HG02588 (cell line): ENCODE results near the gene BUB1B.
"Not testable (repeated sequence)": the region's sequence is repeated elsewhere in the genome, so short reads cannot be mapped to it uniquely, and the experiment has no call there.

Experiments used
- ATAC-seq: cut with Tn5 transposase; IDR thresholded peaks from one replicate; pipeline ENCODE4 v1.9.1; 2021; ENCODE audit warnings: mild to moderate bottlenecking, moderate library complexity; ENCODE audit not compliant: unreplicated experiment

Gene BUB1B

GRCh38 chr15:40160689-40161688 lies at the start of gene BUB1B:
Gene BUB1B, plus strand, starts transcription at chr15:40161069. Its CDS starts 152 bp downstream, at chr15:40161221.
- peak; percentile 77 for ATAC-seq

GRCh38 chr15:40111888-40112287 lies 49.0 kb upstream of the BUB1B start:
- no peak for ATAC-seq

GRCh38 chr15:40112789-40113188 lies 48.1 kb upstream of the BUB1B start:
- ATAC-seq: no peak

GRCh38 chr15:40114218-40114617 lies 46.7 kb upstream of the BUB1B start:
- no peak for ATAC-seq

GRCh38 chr15:40115106-40115505 lies 45.8 kb upstream of the BUB1B start:
- not testable (repeated sequence) for ATAC-seq

GRCh38 chr15:40115670-40116093 lies 45.2 kb upstream of the BUB1B start:
- ATAC-seq: peak; percentile 89

- no peak for ATAC-seq
These were observed 42.4 kb upstream of the BUB1B start for GRCh38 chr15:40118473-40118872.

GRCh38 chr15:40121911-40122638 lies 38.8 kb upstream of the BUB1B start:
- ATAC-seq: no peak

- not testable (repeated sequence) for ATAC-seq
These were observed 37.9 kb upstream of the BUB1B start for GRCh38 chr15:40122989-40123388.

- ATAC-seq: not testable (repeated sequence)
These were observed 37.0 kb upstream of the BUB1B start for GRCh38 chr15:40123863-40124262.

- not testable (repeated sequence) for ATAC-seq
These were observed 36.5 kb upstream of the BUB1B start for GRCh38 chr15:40124333-40124732.

- not testable (repeated sequence) for ATAC-seq
These were observed 36.0 kb upstream of the BUB1B start for GRCh38 chr15:40124807-40125285.

- no peak for ATAC-seq
These were observed 34.9 kb upstream of the BUB1B start for GRCh38 chr15:40125950-40126349.

GRCh38 chr15:40128766-40129660 lies 31.9 kb upstream of the BUB1B start:
- ATAC-seq: no peak

GRCh38 chr15:40130118-40130517 lies 30.8 kb upstream of the BUB1B start:
- ATAC-seq: no peak

- ATAC-seq: no peak
These were observed 29.9 kb upstream of the BUB1B start for GRCh38 chr15:40130799-40131502.

- no peak for ATAC-seq
These were observed 27.3 kb upstream of the BUB1B start for GRCh38 chr15:40133544-40133943.

GRCh38 chr15:40134885-40135284 lies 26.0 kb upstream of the BUB1B start:
- no peak for ATAC-seq

GRCh38 chr15:40135846-40136450 lies 24.9 kb upstream of the BUB1B start:
- not testable (repeated sequence) for ATAC-seq
